Kasumi-1 (cell line): ENCODE measurements around the gene ATP6V1B1.

ENCODE experiments used
- DNase-seq, 2 experiments: peaks; one replicate each; lab custom pipeline; 2025; lab: John Stamatoyannopoulos, UW

ATP6V1B1 gene

DNA sequence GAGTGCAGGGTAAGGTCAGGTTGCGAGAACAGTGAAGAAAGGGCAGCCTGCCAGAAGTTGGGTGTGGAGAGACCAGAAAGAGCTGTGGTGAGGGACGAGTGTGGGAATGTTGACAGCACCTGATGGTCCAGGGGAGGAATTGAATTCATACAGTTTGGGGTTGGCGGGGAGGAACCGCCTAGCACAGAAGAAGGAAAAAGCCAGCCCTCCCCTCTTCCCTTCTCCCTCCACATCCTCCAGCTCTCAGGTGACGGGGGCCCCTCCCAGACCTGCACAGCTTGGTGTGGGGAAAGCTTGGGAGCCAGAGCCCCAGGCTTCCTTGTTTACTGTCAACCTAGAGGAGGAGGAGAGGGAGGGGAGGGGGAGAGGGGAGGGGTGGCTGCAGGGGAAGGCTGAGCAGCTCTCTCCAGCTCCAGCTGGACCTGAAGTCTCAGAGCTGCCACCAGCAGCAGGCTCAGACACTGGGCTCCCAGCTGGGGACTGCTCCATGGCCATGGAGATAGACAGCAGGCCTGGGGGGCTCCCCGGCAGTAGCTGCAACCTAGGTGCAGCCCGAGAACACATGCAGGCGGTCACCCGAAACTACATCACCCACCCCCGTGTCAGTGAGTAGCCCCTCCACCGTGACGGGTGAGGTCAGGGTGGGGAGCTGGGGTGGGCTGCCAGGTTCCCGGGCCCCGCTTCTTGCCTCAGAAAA is at the start of gene ATP6V1B1:
Gene ATP6V1B1, plus strand, starts transcription at position 433 of the 697 bp plus-strand sequence. Its CDS starts 55 bp downstream, at position 488.
- no peak for DNase-seq

DNA sequence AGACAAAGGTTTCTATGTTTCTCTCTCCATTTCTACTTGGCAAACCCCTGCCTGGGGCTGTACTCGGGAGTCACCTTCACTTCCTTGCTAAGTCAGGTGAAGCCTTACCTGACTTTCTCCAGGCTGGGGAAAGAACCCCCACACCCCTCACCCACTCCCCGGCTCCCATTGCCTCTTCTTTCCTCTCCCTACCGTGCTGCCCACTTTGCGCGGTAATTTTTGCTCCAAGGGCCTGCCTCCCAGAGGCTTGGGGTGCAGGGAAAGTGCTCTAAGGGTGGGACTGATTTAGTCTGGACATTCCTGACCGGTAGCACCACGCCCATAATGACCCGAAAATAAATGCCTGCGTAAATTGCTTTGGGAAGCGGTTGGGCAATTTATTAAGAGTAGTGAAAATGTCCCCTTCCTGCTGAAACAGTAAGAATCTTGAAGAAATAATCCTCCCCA is 49.1 kb upstream of the ATP6V1B1 start:
- DNase-seq = no peak

DNA sequence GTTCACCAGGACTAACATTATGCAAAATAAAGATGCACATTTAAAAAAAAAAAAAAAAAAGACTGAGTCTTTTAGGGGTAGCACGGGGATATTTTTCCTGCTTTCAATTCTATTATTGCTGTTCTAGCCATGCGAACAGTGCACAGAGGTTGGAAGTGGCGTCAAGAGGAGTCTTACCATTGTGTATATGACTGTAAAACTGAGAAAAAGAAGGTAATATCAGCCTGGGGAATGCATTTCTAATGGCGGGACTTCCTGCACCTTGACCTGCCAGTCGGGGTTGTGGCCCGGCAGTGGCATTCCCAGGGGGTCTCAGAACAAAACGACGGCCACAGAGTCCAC is 48.5 kb upstream of the ATP6V1B1 start:
- DNase-seq = no peak

DNA sequence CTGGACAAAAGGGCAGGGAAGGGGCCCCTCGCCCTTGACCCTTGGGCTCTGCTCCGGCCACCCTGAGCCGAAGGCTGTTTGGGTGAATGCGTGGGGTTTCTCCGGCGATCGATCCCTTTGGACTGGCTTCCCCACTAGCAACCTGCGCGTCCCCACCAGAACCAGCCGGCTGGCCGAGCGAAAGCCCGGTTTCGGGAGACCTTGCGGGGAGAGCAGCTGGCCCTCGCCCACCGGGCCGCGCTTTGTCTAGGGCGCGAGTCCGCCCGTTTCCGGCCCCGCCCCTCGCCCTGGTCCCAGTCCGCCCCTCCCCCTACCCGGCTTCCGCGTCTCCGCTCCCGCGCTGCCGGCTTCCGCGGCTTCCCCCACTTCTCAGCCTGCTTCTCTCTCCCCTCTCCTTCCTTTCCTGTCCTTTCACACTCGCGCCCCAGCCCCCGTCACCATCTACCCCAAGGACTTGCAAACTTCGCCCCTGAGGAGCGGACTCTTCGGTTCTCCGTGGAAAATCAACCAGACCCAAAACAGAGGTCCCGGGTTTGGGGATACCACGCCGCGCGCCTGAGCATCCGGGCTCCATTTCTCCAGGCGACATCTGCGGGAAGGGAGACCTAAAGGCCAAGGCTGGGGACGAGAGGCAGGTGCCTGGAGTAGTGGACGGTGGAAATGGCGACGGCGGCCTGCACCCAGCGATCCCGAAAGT is 48.0 kb upstream of the ATP6V1B1 start:
- no peak for DNase-seq

DNA sequence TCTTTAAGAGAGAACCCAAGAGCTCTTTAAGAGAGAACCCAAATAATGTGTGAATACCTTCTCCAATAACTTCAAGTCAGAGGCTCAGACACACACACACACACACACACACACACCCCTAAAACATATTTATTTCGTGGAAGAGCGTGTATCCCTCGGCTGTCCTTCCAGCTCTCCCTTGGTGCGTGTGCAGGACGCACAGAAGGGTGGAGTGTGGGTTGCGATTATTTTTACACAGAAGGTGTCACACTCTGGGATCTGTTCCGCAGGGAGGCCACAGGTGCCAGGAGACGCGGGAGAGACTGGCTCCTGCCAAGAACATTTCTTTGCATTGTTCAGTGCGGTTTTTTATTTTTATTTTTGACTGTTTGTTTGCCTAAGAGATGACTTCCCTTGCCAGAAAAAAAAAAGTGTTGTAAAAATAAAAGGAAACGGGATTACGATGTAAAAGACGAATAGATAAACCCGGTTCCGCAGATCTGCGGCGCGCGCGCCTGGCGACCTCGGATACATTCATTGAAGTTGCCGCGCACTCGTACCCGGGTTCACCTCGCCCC is 47.3 kb upstream of the ATP6V1B1 start:
- DNase-seq = no peak

DNA sequence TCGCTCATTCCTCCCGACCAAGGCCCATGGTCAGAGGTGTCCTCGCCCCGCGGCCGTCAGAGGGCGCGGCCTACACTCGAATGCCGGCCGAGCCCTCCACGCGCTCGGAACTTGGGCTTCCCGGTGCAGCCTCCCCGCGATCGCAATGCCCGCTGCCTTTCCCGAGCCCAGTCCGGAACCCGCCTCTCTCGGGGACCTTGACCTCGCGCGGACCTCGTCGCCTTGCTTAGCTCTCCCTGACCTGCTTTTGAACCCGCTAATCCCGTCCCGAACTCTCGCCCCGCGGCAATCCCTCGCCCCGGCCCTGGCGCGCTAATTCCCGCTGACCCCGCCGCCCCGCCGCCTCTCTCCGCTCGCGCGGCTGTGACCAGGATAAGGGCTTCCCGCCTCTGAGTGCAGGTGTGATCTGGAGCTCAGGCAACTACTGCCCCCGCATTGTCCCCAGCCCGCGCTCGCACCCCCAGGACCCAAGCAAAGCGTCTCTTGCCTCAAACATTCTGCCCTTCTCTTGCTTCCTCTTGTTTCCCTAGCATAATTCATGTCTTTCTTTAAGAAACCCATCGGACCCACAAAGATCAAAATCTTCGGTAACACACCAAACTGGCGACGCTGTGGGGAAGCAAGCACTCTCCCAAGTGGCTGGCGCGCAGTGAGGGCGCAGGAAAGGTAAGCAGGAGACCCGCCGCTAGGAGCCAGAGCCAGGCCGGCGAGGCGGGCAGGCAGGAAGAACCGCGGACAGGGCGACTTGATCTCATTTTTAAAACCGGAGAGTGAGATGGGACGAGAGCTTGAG is 46.6 kb upstream of the ATP6V1B1 start:
- DNase-seq = no peak

DNA sequence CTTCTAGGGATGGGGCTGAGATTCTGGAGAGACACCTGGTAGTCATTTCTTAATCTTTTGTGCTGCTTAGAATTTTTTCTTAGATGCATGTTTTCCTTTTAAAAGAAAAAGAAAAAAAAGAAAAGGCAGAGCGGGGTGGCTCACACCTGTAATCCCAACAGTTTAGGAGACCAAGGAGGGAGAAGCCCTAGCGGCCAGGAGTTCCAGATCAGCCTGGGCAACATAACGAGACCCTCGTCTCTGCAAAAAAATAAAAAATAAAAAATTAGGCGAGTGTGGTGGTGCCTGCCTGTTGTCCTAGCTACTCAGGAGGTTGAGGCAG is 46.0 kb upstream of the ATP6V1B1 start:
- DNase-seq = no peak

DNA sequence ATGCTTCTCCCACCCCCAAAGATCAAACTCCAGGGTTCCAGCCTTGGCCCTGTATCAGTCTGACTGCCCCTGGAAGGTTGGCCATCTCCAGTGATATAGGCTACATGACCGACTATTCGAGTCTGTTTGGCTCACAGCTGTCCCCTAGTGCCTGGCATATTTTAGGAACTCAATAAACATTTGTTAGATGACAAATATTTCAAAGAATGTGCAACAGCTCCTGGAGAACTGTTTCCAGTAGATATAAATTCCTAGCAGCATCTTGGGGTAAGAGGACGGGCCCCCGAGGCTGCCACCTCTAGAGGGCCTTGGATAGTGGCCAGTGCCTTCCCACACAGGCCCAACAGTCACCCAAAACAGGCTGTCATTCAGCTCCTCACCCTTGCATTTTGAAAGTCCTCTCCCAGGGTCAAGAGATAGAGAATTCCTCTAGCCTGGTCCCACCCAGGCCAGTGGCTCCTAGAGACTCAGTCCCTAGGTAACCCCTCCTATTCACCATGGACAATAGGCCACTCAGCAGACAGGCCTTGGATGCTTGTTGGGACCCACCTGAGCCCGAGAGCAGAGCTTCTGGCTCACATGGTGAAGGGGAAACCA is 45.1 kb upstream of the ATP6V1B1 start:
- DNase-seq = no peak

DNA sequence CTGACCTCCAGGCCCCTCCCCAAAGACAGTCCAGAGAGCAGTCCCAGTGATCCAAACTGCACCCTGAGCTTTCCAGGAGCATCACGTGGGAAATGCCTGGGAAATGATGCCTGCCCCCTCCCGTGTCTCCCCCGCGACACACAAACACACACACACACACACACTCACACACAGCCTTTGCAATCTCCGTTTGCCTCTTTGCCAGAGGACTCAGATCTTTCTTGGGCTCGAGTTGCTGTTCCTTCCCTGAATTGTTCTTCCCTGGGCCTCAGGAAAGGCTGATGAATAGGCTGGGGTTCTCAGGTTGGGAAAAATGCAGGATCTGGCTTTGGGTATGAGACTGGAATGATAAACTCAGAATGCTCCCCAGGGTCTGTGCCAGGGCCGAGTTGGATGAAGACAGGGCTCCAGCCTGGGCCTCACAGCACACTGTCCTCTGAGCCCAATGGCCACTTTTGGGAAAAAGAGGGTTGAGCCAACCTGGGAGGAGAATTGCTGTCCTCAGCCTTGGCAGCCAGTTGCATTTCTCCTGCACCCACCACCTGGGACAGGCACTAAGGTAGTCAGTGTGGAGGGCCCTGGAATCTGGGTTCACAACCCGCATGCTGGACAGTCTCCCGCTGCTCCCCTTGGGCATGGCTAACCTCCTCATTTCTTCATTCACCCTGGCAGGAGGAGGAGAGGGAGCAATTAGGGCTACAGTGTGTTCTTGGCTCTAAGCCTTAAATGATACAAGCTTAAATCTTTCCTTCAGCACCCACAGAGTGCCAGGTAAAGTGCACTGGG is 43.9 kb upstream of the ATP6V1B1 start:
- DNase-seq = no peak

DNA sequence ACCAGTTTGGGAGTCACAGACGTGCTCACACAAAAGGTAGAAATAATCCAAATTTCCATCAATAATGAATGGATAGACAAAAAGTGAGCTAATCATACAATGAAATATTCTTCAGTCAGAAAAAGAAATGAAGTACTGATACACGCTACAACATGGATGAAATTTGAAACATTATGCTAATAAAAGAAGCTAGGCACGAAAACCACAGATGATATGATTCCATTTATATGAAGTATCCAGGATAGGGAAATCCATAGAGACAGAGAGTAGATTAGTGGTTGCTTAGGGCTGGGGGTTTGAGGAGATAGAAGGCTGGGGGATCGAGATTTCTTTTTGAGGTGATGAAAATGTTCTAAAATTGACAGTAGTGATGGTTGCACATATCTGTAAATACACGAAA is 43.0 kb upstream of the ATP6V1B1 start:
- no peak for DNase-seq

DNA sequence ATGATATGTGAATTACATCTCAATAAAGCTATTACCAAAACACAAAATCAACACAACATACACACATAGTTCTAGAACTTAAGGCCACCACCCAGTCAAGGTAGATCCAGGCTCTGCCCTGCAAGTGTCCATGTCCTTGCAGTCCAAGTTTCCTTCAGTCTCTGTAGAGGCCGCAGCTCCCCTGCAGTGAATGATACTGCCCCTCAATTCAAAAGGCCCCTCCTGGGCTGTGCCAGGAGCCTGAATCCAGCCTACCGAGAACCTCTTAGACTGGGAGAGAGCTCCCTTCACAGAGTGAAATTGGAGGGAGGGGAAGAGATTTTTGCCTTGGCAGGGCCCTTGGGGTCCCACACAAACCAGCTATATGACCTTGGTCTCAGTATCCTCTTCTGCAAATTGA is 42.5 kb upstream of the ATP6V1B1 start:
- no peak for DNase-seq

DNA sequence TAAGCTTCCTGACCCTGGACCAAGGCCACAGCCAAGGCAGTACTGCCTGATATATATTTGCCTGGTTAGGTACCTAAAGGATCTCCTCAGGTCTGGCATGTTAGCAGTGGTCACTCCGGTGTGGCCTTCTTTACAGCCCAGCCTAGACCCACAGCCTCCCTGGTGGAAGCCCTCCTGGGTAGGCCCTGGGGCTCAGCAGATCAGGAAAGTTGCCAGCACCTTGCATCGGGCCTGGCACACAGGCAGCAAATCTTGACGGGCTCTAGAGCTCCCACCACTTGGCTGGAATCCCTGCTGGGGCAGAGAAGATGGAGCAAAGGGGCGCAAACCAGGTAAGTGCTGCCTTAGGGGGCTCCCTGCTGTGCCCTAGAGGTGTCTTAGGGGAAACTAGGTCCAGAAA is 40.9 kb upstream of the ATP6V1B1 start:
- DNase-seq = no peak

DNA sequence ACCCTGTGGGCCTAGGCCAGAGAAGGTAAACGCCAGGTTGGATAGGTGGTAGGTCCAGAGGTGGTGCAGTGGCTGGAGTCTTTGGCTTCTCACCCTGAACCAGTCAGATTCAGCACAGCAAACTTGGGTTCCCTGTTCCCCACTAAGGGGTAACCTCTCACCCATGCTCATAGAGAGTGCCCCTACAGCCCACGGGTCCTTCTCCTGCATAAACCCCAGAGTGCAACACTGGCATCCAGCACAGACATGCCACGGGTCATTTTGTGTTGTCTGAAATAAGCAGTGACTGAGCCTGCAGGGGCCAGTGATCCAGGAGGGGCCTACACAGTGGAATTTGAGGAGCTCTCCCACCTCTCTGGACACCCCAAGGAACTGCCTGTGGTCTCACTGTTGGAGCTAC is 40.5 kb upstream of the ATP6V1B1 start:
- no peak for DNase-seq

DNA sequence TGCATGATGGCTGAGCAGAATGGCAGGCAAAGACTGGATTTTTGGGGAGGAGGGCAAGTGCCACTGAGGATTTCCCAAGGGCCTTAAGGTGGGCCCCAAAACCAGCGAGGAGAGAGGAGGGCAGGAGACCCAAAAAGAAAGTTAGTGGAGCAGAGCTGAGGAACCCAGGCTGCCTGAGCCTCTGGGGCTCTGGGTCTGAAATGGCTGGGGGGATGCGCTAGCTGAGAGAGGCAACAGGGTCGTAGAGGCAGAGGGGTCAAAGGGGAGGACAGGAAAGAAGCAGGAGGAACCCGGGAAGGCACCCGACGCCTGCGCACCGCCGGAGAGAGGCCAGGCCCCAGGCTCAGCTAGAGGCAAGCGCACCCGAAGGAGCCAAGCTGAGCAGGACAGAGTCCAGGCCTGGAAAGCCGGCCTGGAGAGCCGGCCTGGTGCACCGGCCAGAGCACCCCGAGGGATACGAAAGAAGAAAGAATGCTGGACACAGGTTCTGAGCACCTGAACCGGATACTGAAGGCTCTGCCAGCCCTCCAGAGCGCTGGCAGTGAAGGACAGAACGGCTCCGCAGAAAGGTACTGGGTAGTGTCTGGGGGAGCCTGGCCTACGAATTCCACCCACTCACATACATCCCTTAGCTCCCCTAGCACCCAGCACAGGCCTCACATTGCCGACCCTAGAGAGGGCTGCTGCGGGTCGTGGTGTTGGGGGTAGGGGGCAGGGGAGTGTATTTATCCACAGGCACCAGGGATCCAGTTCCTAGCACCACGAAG is 39.5 kb upstream of the ATP6V1B1 start:
- DNase-seq = no peak

DNA sequence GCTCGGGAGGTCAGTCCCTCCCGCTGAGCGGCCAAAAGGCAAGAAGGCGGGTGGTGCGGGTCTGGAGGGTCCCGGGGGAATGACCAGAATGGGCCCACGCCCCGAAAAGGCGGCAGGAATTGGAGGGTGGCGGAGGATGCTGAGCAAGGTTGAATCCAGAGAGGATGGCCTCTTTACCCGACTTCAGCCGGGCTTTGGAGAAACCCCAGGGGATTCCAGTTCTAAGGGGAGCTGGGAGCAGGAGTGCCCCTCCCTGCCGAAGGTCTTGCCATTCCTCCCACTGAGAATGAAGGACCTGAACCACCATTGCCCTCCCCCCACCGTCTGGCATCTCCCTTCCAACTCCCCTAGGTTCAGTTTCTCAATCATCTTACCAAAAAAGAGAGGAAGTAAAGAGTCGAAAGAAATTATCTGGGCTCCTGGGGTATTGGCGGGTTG is 38.9 kb upstream of the ATP6V1B1 start:
- DNase-seq = no peak

DNA sequence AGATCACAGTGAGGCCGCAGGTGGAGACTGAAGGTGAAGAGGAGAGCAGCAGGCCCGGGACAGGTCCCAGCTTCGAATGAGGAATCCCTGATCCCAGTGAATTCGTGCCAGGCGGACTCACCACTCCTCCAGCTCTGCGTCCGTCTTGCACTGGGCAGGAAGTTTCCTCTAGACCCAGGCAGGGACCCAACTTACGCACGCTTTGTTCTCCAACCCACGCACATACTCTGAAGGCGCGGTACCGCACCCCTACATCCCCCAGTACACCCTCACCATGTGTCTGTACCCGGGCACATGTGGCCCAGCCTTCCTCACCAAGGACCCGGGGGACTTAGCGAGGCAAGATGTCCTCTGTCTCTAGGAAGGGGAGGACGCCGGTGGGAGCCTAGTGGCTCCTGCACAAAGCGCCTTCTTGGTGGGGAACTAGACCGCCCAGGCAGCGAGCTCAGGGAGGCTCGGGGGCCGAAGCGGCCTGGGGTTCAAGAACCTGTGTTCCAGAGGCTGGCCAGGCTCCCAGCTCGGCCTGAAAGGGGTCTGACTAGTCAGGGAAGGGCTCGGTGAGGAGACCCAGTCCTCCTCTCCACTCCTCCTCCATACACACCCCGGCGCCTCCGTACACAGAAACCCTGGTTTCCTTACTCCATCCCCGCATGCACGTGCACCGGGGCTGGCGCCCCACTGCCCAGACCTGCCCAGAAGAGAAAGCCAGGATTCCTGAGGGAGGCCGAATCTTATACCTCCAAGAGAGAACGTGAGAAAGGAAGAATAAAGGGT is 38.3 kb upstream of the ATP6V1B1 start:
- no peak for DNase-seq

DNA sequence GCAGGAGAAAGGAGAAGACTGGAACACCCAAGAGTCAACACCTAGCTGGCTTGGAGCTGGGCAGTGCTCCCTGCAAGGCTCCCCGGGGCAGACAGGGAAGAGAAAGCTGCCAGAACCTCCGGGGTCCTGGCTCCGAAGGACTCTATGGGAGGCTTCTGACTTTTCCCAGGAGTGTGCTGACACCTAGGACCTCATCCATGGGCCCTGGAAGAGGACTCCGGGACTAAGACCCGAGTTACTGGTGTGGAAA is 37.8 kb upstream of the ATP6V1B1 start:
- DNase-seq = no peak

DNA sequence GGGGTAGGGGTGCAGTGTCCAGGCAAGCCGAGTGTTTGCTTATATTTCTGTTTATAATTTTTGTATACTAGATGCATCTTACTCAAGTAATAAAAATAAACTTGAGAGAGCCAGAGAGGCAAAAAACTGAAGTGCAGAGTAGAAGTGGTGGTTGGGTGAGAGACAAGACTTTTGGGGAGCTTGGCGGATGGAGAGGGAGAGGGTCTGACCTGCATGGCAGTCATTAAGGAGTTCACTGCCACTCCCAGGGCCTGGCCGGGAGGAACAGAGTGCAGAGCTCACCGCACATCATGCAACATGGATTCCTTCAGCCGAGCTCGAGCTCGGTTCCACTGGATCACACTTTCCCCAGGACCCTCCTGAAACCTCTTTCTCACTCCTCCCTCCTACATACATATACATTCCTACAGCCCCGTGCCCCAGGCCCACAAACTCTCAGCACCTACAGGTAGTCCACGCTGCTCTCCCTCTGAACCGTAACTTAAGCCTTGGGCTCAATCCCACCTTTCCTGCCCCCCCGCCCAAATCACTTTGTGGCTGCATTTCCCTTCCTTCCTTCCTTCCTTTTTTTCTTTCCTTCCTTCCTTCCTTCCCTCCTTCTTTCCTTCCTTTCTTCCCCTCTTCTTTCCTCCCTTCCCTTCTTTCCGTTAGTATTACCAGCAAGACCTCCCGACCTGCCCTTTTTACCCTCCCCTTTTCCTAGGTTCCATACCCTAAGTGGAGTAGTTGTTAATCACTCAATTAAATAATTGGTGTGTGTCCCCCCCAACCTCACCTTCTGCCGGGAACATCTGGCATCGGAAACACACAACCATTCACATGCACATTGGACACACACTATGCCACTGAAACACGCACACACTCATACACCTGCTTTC is 37.1 kb upstream of the ATP6V1B1 start:
- DNase-seq = no peak
